Measurements from ENCODE around the gene GPRC5C.

GRCh38 chr17:74475189-74475588, 43.3 kb downstream of the GPRC5C start:
- TF ChIP-seq PATZ1 (CRISPR knock-in tag; IDR thresholded peaks at IDR 0.05; ENCODE audit: borderline replicate concordance) (no peak), ZNF70 (CRISPR knock-in tag; IDR thresholded peaks at IDR 0.05) (no peak), TOX (CRISPR knock-in tag; IDR thresholded peaks at IDR 0.05; ENCODE audit: borderline replicate concordance) (no peak), ZNF8 (CRISPR knock-in tag; IDR thresholded peaks at IDR 0.05) (no peak), BACH2 (CRISPR knock-in tag; IDR thresholded peaks at IDR 0.05; ENCODE audit: borderline replicate concordance) (no peak)

All from SK-N-SH treated with all-trans-retinoic acid at 6 μM for 48 hours (cell line).